ENCODE results near the gene ATP6AP1.

The ATP6AP1 gene

GRCh38 chrX:154437971-154438893 lies 9.8 kb downstream of the ATP6AP1 start:
- Histone ChIP-seq H3K27ac (ENCODE audit: low read depth, low read length) (no peak overlapping the region), H3K4me3 (ENCODE audit: low read depth in 1 of 2, low read length in 2 of 2) (peak overlapping the region; percentile 65 to 76), H3K4me1 (ENCODE audit: control insufficient read depth in 1 of 2, insufficient read depth in 2 of 2, low read length in 2 of 2) (peaks cover 9 to 15% of the 10 kb centered on the region in 2 donors), H3K9ac (ENCODE audit: low read depth in 1 of 2, low read length in 2 of 2) (peak overlapping the region; percentile 15 to 51), H3K27me3 (ENCODE audit: control insufficient read depth in 1 of 2, insufficient read depth in 2 of 2, low read length in 2 of 2) (no peaks in the 10 kb centered on the region), H3K36me3 (ENCODE audit: control insufficient read depth in 1 of 2, insufficient read depth in 2 of 2, low read length in 2 of 2) (peaks cover 8 to 41% of the 10 kb centered on the region in 2 donors), H3K9me3 (ENCODE audit: control insufficient read depth in 1 of 2, low read length in 2 of 2) (no peaks in the 10 kb centered on the region)

- no peaks in the 10 kb centered on the region for H3K9me3 ChIP-seq (ENCODE audit: control insufficient read depth in 1 of 2, low read length in 2 of 2)
- H3K4me1 ChIP-seq (ENCODE audit: control insufficient read depth in 1 of 2, insufficient read depth in 2 of 2, low read length in 2 of 2) = peaks cover 18 to 19% of the 10 kb centered on the region in 2 donors
- H3K27ac ChIP-seq (ENCODE audit: low read depth, low read length) = no peak overlapping the region
- no peaks in the 10 kb centered on the region for H3K27me3 ChIP-seq (ENCODE audit: control insufficient read depth in 1 of 2, insufficient read depth in 2 of 2, low read length in 2 of 2)
- peaks cover 8 to 27% of the 10 kb centered on the region in 2 donors for H3K36me3 ChIP-seq (ENCODE audit: control insufficient read depth in 1 of 2, insufficient read depth in 2 of 2, low read length in 2 of 2)
- no peak overlapping the region for H3K9ac ChIP-seq (ENCODE audit: low read depth in 1 of 2, low read length in 2 of 2)
- no peak overlapping the region for H3K4me3 ChIP-seq (ENCODE audit: low read depth in 1 of 2, low read length in 2 of 2)
Measured at GRCh38 chrX:154439841-154440240, 11.4 kb downstream of the ATP6AP1 start.

- no peak overlapping the region for H3K9ac ChIP-seq (ENCODE audit: low read depth in 1 of 2, low read length in 2 of 2)
- H3K4me1 ChIP-seq (ENCODE audit: control insufficient read depth in 1 of 2, insufficient read depth in 2 of 2, low read length in 2 of 2) = peaks cover 23 to 27% of the 10 kb centered on the region in 2 donors
- no peak overlapping the region for H3K4me3 ChIP-seq (ENCODE audit: low read depth in 1 of 2, low read length in 2 of 2)
- no peaks in the 10 kb centered on the region for H3K9me3 ChIP-seq (ENCODE audit: control insufficient read depth in 1 of 2, low read length in 2 of 2)
- H3K36me3 ChIP-seq (ENCODE audit: control insufficient read depth in 1 of 2, insufficient read depth in 2 of 2, low read length in 2 of 2) = peaks cover 8 to 18% of the 10 kb centered on the region in 2 donors
- no peak overlapping the region for H3K27ac ChIP-seq (ENCODE audit: low read depth, low read length)
- no peaks in the 10 kb centered on the region for H3K27me3 ChIP-seq (ENCODE audit: control insufficient read depth in 1 of 2, insufficient read depth in 2 of 2, low read length in 2 of 2)
Measured at GRCh38 chrX:154440623-154441357, 12.3 kb downstream of the ATP6AP1 start.

GRCh38 chrX:154441564-154441963 lies 13.1 kb downstream of the ATP6AP1 start:
- Histone ChIP-seq H3K4me1 (ENCODE audit: control insufficient read depth in 1 of 2, insufficient read depth in 2 of 2, low read length in 2 of 2) (peaks cover 23 to 27% of the 10 kb centered on the region in 2 donors), H3K4me3 (ENCODE audit: low read depth in 1 of 2, low read length in 2 of 2) (no peak overlapping the region), H3K9me3 (ENCODE audit: control insufficient read depth in 1 of 2, low read length in 2 of 2) (no peaks in the 10 kb centered on the region), H3K36me3 (ENCODE audit: control insufficient read depth in 1 of 2, insufficient read depth in 2 of 2, low read length in 2 of 2) (peaks cover 8 to 19% of the 10 kb centered on the region in 2 donors), H3K9ac (ENCODE audit: low read depth in 1 of 2, low read length in 2 of 2) (no peak overlapping the region), H3K27me3 (ENCODE audit: control insufficient read depth in 1 of 2, insufficient read depth in 2 of 2, low read length in 2 of 2) (no peaks in the 10 kb centered on the region), H3K27ac (ENCODE audit: low read depth, low read length) (no peak overlapping the region)

GRCh38 chrX:154441984-154442707 lies 13.7 kb downstream of the ATP6AP1 start:
- peaks cover 23 to 27% of the 10 kb centered on the region in 2 donors for H3K4me1 ChIP-seq (ENCODE audit: control insufficient read depth in 1 of 2, insufficient read depth in 2 of 2, low read length in 2 of 2)
- H3K27ac ChIP-seq (ENCODE audit: low read depth, low read length) = no peak overlapping the region
- H3K36me3 ChIP-seq (ENCODE audit: control insufficient read depth in 1 of 2, insufficient read depth in 2 of 2, low read length in 2 of 2) = peaks cover 8 to 23% of the 10 kb centered on the region in 2 donors
- H3K4me3 ChIP-seq (ENCODE audit: low read depth in 1 of 2, low read length in 2 of 2) = no peak overlapping the region
- no peaks in the 10 kb centered on the region for H3K27me3 ChIP-seq (ENCODE audit: control insufficient read depth in 1 of 2, insufficient read depth in 2 of 2, low read length in 2 of 2)
- no peak overlapping the region for H3K9ac ChIP-seq (ENCODE audit: low read depth in 1 of 2, low read length in 2 of 2)
- H3K9me3 ChIP-seq (ENCODE audit: control insufficient read depth in 1 of 2, low read length in 2 of 2) = no peaks in the 10 kb centered on the region

GRCh38 chrX:154443479-154443910 lies 15.0 kb downstream of the ATP6AP1 start:
- Histone ChIP-seq H3K36me3 (ENCODE audit: control insufficient read depth in 1 of 2, insufficient read depth in 2 of 2, low read length in 2 of 2) (peaks cover 8 to 25% of the 10 kb centered on the region in 2 donors), H3K9ac (ENCODE audit: low read depth in 1 of 2, low read length in 2 of 2) (peak overlapping the region; percentile 39 to 57), H3K27ac (ENCODE audit: low read depth, low read length) (peak overlapping the region; percentile 56), H3K9me3 (ENCODE audit: control insufficient read depth in 1 of 2, low read length in 2 of 2) (no peaks in the 10 kb centered on the region), H3K4me1 (ENCODE audit: control insufficient read depth in 1 of 2, insufficient read depth in 2 of 2, low read length in 2 of 2) (peaks cover 14 to 19% of the 10 kb centered on the region in 2 donors), H3K4me3 (ENCODE audit: low read depth in 1 of 2, low read length in 2 of 2) (peak overlapping the region; percentile 45 to 52), H3K27me3 (ENCODE audit: control insufficient read depth in 1 of 2, insufficient read depth in 2 of 2, low read length in 2 of 2) (no peaks in the 10 kb centered on the region)

GRCh38 chrX:154443992-154444754 lies 15.7 kb downstream of the ATP6AP1 start, which contains the start of gene FAM50A:
Gene FAM50A (plus strand): TSS chrX:154444141. CDS start chrX:154444236, 95 bp downstream.
- H3K9me3 ChIP-seq (ENCODE audit: control insufficient read depth in 1 of 2, low read length in 2 of 2) = no peaks in the 10 kb centered on the region
- peaks cover 13 to 14% of the 10 kb centered on the region in 2 donors for H3K4me1 ChIP-seq (ENCODE audit: control insufficient read depth in 1 of 2, insufficient read depth in 2 of 2, low read length in 2 of 2)
- peak within 1 kb of the TSS; percentile 63 to 69 for H3K4me3 ChIP-seq (ENCODE audit: low read depth in 1 of 2, low read length in 2 of 2)
- no peaks in the 10 kb centered on the region for H3K27me3 ChIP-seq (ENCODE audit: control insufficient read depth in 1 of 2, insufficient read depth in 2 of 2, low read length in 2 of 2)
- H3K36me3 ChIP-seq (ENCODE audit: control insufficient read depth in 1 of 2, insufficient read depth in 2 of 2, low read length in 2 of 2) = peaks cover 3 to 32% of the 10 kb centered on the region in 2 donors
- peak within 1 kb of the TSS; percentile 65 to 76 for H3K9ac ChIP-seq (ENCODE audit: low read depth in 1 of 2, low read length in 2 of 2)
- peak within 1 kb of the TSS; percentile 56 for H3K27ac ChIP-seq (ENCODE audit: low read depth, low read length)

GRCh38 chrX:154444755-154445246 lies 16.3 kb downstream of the ATP6AP1 start:
- Histone ChIP-seq H3K27ac (ENCODE audit: low read depth, low read length) (no peak overlapping the region), H3K9me3 (ENCODE audit: control insufficient read depth in 1 of 2, low read length in 2 of 2) (no peaks in the 10 kb centered on the region), H3K36me3 (ENCODE audit: control insufficient read depth in 1 of 2, insufficient read depth in 2 of 2, low read length in 2 of 2) (peaks cover 3 to 37% of the 10 kb centered on the region in 2 donors), H3K4me1 (ENCODE audit: control insufficient read depth in 1 of 2, insufficient read depth in 2 of 2, low read length in 2 of 2) (peaks cover 12 to 14% of the 10 kb centered on the region in 2 donors), H3K9ac (ENCODE audit: low read depth in 1 of 2, low read length in 2 of 2) (peak overlapping the region; percentile 65 to 76), H3K4me3 (ENCODE audit: low read depth in 1 of 2, low read length in 2 of 2) (peak overlapping the region; percentile 63 to 69), H3K27me3 (ENCODE audit: control insufficient read depth in 1 of 2, insufficient read depth in 2 of 2, low read length in 2 of 2) (no peaks in the 10 kb centered on the region)

- no peaks in the 10 kb centered on the region for H3K27me3 ChIP-seq (ENCODE audit: control insufficient read depth in 1 of 2, insufficient read depth in 2 of 2, low read length in 2 of 2)
- H3K36me3 ChIP-seq (ENCODE audit: control insufficient read depth in 1 of 2, insufficient read depth in 2 of 2, low read length in 2 of 2) = peaks cover 0 to 36% of the 10 kb centered on the region in 2 donors
- no peak overlapping the region for H3K4me3 ChIP-seq (ENCODE audit: low read depth in 1 of 2, low read length in 2 of 2)
- H3K4me1 ChIP-seq (ENCODE audit: control insufficient read depth in 1 of 2, insufficient read depth in 2 of 2, low read length in 2 of 2) = peaks cover 12 to 14% of the 10 kb centered on the region in 2 donors
- H3K9ac ChIP-seq (ENCODE audit: low read depth in 1 of 2, low read length in 2 of 2) = no peak overlapping the region
- H3K27ac ChIP-seq (ENCODE audit: low read depth, low read length) = no peak overlapping the region
- H3K9me3 ChIP-seq (ENCODE audit: control insufficient read depth in 1 of 2, low read length in 2 of 2) = no peaks in the 10 kb centered on the region
Measured at GRCh38 chrX:154445776-154446175, 17.3 kb downstream of the ATP6AP1 start.
